Type B pancreatic cell (in vitro differentiated cells): ENCODE measurements around the gene MAPKAPK5. TPM values are rescaled to one million over a fixed set of nuclear protein-coding genes. Genes with fewer than 3 reads are reported as not detected.
"Not testable (repeated sequence)": the region's sequence is repeated elsewhere in the genome, so short reads cannot be mapped to it uniquely, and the experiment has no call there.

ENCODE experiments used
- DNase-seq: peaks from one replicate; pipeline ENCODE4 v3.0.0; 2021; ENCODE audit warnings: mixed read lengths; ENCODE audit not compliant: unreplicated experiment; ENCODE audit errors: extremely low spot score
- H3K27ac Mint-ChIP-seq: 2 replicates; pipeline ENCODE4 v1.8.0; 2021; ENCODE audit warnings: mild to moderate bottlenecking, mixed read lengths
- H3K27me3 Mint-ChIP-seq: 2 replicates; pipeline ENCODE4 v1.8.0; 2021; ENCODE audit warnings: mixed read lengths
- H3K36me3 Mint-ChIP-seq: 2 replicates; pipeline ENCODE4 v1.8.0; 2021; ENCODE audit warnings: mixed read lengths
- H3K4me1 Mint-ChIP-seq: one replicate; pipeline ENCODE4 v1.8.0; 2021; ENCODE audit warnings: mixed read lengths; ENCODE audit not compliant: unreplicated experiment
- H3K4me3 Mint-ChIP-seq: 2 replicates; pipeline ENCODE4 v1.8.0; 2021; ENCODE audit warnings: mild to moderate bottlenecking, mixed read lengths
- H3K9me3 Mint-ChIP-seq: 2 replicates; pipeline ENCODE4 v1.8.0; 2021; ENCODE audit warnings: mixed read lengths
- total RNA-seq: library from RNA; stranded (reverse); gene quantifications from 2 replicates; pipeline ENCODE4 v1.2.1, GENCODE V29; 2021; ENCODE audit warnings: low replicate concordance
- TF ChIP-seq, protein P1 (sequence below): fragments of 200-600 bp; sonication (generic); conservative IDR thresholded peaks from 2 replicates; pipeline ENCODE4 v1.5.0; 2021; ENCODE audit warnings: antibody characterized with exemption, mild to moderate bottlenecking

The MAPKAPK5 gene
- total RNA-seq, 1 donor from 2014 or later: 61.4 TPM

DNA sequence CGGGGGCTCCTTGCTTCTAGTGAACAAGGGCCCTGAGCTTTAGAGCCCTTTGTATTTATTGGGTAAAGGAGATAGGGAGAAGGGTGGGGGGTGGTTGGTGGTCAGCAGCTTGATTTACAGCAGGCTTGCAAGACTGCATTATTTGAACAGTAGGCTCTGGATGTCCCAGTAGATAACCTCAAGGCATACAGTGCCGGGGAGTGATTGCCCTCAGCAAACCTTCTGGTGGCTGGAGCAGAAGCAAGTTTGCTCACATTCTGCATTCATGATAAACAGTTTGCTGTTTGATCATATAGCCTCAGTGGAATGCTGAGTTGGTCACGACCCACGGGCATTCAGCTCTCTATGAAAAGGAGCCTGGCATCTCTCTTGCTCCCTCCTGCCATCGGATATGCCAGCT, 16.5 kb upstream of the MAPKAPK5 start:
- H3K27ac Mint-ChIP-seq: no peak overlapping the region
- no peak for DNase-seq

DNA sequence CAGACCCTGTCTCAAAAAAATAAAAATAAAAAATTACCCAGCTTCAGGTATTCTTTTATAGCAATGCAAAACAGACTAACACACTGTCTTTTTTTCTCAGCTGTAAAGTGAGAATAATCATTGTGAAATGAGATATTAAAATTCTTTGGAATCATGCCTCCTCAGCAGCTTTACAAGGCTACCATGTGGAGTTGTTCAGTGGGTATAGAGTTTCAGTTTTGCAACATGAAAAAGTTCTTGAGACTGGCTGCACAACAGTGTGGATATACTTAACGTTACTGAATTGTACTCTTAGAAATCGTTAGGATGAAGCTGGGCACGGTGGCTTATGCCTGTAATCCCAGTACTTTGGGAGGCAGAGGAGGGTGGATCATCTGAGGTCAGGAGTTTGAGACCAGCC, 15.7 kb upstream of the MAPKAPK5 start:
- TF ChIP-seq, protein P1, sequence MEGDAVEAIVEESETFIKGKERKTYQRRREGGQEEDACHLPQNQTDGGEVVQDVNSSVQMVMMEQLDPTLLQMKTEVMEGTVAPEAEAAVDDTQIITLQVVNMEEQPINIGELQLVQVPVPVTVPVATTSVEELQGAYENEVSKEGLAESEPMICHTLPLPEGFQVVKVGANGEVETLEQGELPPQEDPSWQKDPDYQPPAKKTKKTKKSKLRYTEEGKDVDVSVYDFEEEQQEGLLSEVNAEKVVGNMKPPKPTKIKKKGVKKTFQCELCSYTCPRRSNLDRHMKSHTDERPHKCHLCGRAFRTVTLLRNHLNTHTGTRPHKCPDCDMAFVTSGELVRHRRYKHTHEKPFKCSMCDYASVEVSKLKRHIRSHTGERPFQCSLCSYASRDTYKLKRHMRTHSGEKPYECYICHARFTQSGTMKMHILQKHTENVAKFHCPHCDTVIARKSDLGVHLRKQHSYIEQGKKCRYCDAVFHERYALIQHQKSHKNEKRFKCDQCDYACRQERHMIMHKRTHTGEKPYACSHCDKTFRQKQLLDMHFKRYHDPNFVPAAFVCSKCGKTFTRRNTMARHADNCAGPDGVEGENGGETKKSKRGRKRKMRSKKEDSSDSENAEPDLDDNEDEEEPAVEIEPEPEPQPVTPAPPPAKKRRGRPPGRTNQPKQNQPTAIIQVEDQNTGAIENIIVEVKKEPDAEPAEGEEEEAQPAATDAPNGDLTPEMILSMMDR: no peak
- no peaks in the 10 kb centered on the region for H3K36me3 Mint-ChIP-seq
- DNase-seq: no peak
- peaks cover 3% of the 10 kb centered on the region for H3K27me3 Mint-ChIP-seq
- peaks cover 15% of the 10 kb centered on the region for H3K4me1 Mint-ChIP-seq
- H3K27ac Mint-ChIP-seq: no peak overlapping the region
- no peaks in the 10 kb centered on the region for H3K9me3 Mint-ChIP-seq
- H3K4me3 Mint-ChIP-seq: no peak overlapping the region

More for the DNA sequence above, 16.5 kb upstream of the MAPKAPK5 start:
- Mint-ChIP-seq H3K4me1 (peaks cover 15% of the 10 kb centered on the region), H3K36me3 (no peaks in the 10 kb centered on the region), H3K27me3 (peaks cover 3% of the 10 kb centered on the region), H3K4me3 (no peak overlapping the region), H3K9me3 (no peaks in the 10 kb centered on the region)
- TF ChIP-seq, protein P1: no peak

DNA sequence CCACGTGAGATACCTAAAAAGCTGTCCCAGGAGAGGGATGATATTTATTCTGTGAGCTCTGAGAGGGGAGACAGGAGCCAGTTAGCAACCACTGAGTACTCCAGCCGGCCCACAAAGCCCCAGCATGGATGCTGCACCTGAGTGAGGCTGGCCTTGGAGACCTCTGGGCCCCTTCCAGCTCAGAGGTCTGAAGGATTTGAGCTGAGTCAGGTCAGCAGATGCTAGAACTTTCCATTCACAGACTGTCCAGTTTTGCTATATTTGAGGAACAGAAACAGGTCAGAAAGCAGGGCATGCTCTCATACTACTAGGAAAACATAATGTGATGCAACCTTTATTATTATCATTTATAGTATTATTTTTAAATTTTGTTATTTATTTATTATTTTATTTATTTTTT, 15.0 kb upstream of the MAPKAPK5 start:
- Mint-ChIP-seq H3K27me3 (peaks cover 2% of the 10 kb centered on the region), H3K4me3 (no peak overlapping the region), H3K4me1 (peaks cover 15% of the 10 kb centered on the region), H3K27ac (no peak overlapping the region), H3K36me3 (no peaks in the 10 kb centered on the region), H3K9me3 (no peaks in the 10 kb centered on the region)
- DNase-seq: no peak
- TF ChIP-seq, protein P1: no peak

- H3K27me3 Mint-ChIP-seq: peaks cover 5% of the 10 kb centered on the region
- H3K4me1 Mint-ChIP-seq: peaks cover 14% of the 10 kb centered on the region
- TF ChIP-seq, protein P1: no peak
- DNase-seq: no peak
- no peak overlapping the region for H3K27ac Mint-ChIP-seq
- H3K36me3 Mint-ChIP-seq: no peaks in the 10 kb centered on the region
- H3K9me3 Mint-ChIP-seq: no peaks in the 10 kb centered on the region
- H3K4me3 Mint-ChIP-seq: no peak overlapping the region
These were observed 14.1 kb upstream of the MAPKAPK5 start for GRCh38 chr12:111827907-111828306.

DNA sequence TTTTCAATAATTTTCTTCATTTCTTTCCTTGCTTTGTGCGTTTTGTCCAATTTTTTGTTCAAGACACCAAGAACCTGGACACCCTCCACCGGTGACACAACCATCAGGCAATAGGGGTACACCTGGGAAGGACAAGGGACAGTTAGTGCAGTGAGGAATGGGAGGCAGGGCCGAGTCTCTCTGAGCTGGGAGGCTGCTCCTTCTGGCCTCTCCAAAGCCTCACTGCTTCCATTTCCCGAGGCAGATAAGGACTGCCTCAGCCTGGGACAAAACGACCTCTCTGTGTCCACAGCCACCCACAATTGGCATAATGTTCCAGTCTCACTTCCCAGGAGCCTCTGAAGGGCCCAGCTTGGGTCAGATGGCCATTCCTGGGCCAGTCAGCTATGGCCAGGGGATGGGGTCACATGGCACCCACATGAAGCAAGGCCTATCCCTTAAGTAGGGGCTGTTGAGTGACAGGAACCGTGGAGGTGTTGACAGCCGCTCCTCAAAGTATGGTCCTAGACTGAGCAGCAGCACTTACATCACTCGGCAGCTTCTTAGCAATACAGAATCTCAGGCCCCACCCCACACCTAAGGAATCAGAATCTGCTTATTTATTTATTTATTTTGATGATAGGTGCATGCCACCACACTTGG, 13.6 kb upstream of the MAPKAPK5 start:
- no peak for DNase-seq
- Mint-ChIP-seq H3K9me3 (no peaks in the 10 kb centered on the region), H3K36me3 (no peaks in the 10 kb centered on the region), H3K4me3 (no peak overlapping the region), H3K27me3 (peaks cover 5% of the 10 kb centered on the region), H3K4me1 (peaks cover 10% of the 10 kb centered on the region), H3K27ac (no peak overlapping the region)
- TF ChIP-seq, protein P1: no peak

GRCh38 chr12:111829635-111830034, 12.4 kb upstream of the MAPKAPK5 start:
- H3K4me3 Mint-ChIP-seq, H3K4me1 Mint-ChIP-seq, H3K36me3 Mint-ChIP-seq, DNase-seq, H3K9me3 Mint-ChIP-seq, H3K27ac Mint-ChIP-seq, H3K27me3 Mint-ChIP-seq: not testable (repeated sequence)

GRCh38 chr12:111834740-111835386, 7.2 kb upstream of the MAPKAPK5 start:
- not testable (repeated sequence) for H3K4me3 Mint-ChIP-seq, H3K27me3 Mint-ChIP-seq, H3K27ac Mint-ChIP-seq, H3K4me1 Mint-ChIP-seq, H3K9me3 Mint-ChIP-seq, DNase-seq
- H3K36me3 Mint-ChIP-seq: peaks cover 15% of the 10 kb centered on the region

- H3K27ac Mint-ChIP-seq, DNase-seq, H3K9me3 Mint-ChIP-seq, H3K4me3 Mint-ChIP-seq, H3K27me3 Mint-ChIP-seq: not testable (repeated sequence)
- peaks cover 11% of the 10 kb centered on the region for H3K4me1 Mint-ChIP-seq
- H3K36me3 Mint-ChIP-seq: peaks cover 23% of the 10 kb centered on the region
These were observed 6.4 kb upstream of the MAPKAPK5 start for GRCh38 chr12:111835531-111836181.
